ENCODE results near the gene GNG7. TPM values are rescaled to one million over a fixed set of nuclear protein-coding genes. Genes with fewer than 3 reads are reported as not detected.
"Not testable (repeated sequence)": the region's sequence is repeated elsewhere in the genome, so short reads cannot be mapped to it uniquely, and the experiment has no call there.

Gene GNG7
- total RNA-seq, 1 experiment from 2014 or later, result 0.47 TPM

DNA sequence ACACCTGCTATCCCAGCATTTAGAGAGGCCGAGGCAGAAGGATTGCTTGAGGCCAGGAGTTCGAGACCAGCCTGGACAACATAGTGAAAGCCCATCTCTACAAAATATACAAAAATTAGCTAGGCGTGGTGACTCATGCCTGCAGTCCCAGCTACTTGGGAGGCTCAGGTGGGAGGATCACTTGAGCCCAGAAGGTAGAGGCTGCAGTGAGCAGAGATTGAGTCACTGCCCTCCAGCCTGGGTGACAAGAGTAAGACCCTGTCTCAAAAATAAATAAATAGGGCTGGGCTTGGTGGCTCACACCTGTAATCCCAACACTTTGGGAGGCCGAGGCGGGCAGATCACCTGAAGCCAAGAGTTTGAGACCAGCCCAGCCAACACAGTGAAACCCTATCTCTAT lies 238.8 kb downstream of the GNG7 start:
- DNase-seq (ENCODE audit: low read depth); in situ Hi-C loops (cut with HindIII; ENCODE audit: low pct_unique_long_range_greater_than_20kb, low sequenced_read_pairs): not testable (repeated sequence)

DNA sequence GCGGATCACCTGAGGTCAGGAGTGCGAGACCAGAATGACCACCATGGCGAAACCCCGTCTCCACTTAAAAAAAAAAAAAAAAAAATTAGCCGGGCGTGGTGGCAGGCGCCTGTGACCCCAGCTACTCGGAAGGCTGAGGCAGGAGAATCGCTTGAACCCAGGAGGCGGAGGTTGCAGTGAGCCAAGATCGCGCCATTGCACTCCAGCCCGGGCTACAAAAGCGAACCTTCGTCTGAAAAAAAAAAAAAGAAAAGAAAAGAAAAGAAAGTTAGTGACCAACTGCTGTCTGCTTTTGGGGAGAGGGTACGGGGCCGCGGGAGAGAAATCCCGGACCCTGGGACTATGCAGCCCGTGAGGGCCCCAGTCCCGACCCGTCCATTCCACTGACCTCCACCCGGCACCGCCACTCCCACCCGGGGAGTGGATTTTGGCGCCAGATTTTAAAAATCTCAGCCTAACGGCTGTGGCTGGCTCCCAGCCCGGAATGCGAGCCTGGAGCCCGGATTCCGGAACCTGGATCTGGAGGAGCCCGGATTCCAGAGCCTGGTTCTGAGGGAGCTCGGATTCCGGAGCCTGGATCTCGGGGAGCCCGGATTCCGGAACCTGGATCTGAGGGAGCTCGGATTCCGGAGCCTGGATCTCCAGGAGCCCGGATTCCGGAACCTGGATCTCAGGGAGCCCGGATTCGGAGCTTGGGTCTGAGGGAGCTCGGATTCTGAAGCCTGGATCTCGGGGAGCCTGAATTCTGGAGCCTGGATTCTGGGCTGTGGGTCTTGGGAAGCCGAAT lies 239.7 kb downstream of the GNG7 start:
- DNase-seq (ENCODE audit: low read depth), result peak; percentile 80
- in situ Hi-C loops (cut with HindIII; ENCODE audit: low pct_unique_long_range_greater_than_20kb, low sequenced_read_pairs), result no loop called here

- in situ Hi-C loops (cut with HindIII; ENCODE audit: low pct_unique_long_range_greater_than_20kb, low sequenced_read_pairs), result no loop called here
- DNase-seq (ENCODE audit: low read depth), result peak; percentile 75
These were observed 240.5 kb downstream of the GNG7 start for GRCh38 chr19:2461751-2462634.

Other genes with a start within 250 kb of the GNG7 start
- gene LMNB2, start 245.7 kb downstream of the GNG7 start, total RNA-seq (2014; rRNA removed; shearing (Covaris generic); ENCODE audit: low replicate concordance), result 96.1 and 99.8 TPM in 2 replicates
- 10.6 and 16.3 TPM in 2 replicates for gene GADD45B, start 226.6 kb downstream of the GNG7 start, total RNA-seq (2014; rRNA removed; shearing (Covaris generic); ENCODE audit: low replicate concordance)
- gene DIRAS1, start 18.7 kb upstream of the GNG7 start, total RNA-seq (2014; rRNA removed; shearing (Covaris generic); ENCODE audit: low replicate concordance), result 0.17 and 0.23 TPM in 2 replicates
- gene SLC39A3, start 37.3 kb upstream of the GNG7 start, total RNA-seq (2014; rRNA removed; shearing (Covaris generic); ENCODE audit: low replicate concordance), result 32.1 and 33.1 TPM in 2 replicates
- 47.2 and 62.5 TPM in 2 replicates for gene SGTA, start 80.6 kb upstream of the GNG7 start, total RNA-seq (2014; rRNA removed; shearing (Covaris generic); ENCODE audit: low replicate concordance)
- gene THOP1, start 82.8 kb upstream of the GNG7 start, total RNA-seq (2014; rRNA removed; shearing (Covaris generic); ENCODE audit: low replicate concordance), result 127 and 192 TPM in 2 replicates
- gene ZNF554, start 117.2 kb upstream of the GNG7 start, total RNA-seq (2014; rRNA removed; shearing (Covaris generic); ENCODE audit: low replicate concordance), result 0.41 and 3.2 TPM in 2 replicates
- 3.9 and 12.4 TPM in 2 replicates for gene ZNF555, start 138.8 kb upstream of the GNG7 start, total RNA-seq (2014; rRNA removed; shearing (Covaris generic); ENCODE audit: low replicate concordance)
- gene ZNF556, start 164.6 kb upstream of the GNG7 start, total RNA-seq (2014; rRNA removed; shearing (Covaris generic); ENCODE audit: low replicate concordance), result 0.20 TPM in 1 of 2 replicates, not detected in the other
- 0.37 and 0.58 TPM in 2 replicates for gene ZNF57, start 198.2 kb upstream of the GNG7 start, total RNA-seq (2014; rRNA removed; shearing (Covaris generic); ENCODE audit: low replicate concordance)
- gene ZNF77, start 242.3 kb upstream of the GNG7 start, total RNA-seq (2014; rRNA removed; shearing (Covaris generic); ENCODE audit: low replicate concordance), result 2.2 TPM in 1 of 2 replicates, not detected in the other